Effector memory CD4-positive, alpha-beta T cell (primary cell): ENCODE measurements around the gene PCBP3.

Source experiments
- DNase-seq, 3 donors: peaks; one replicate each; pipeline ENCODE4 v3.0.0-alpha.2; 2020
- H3K27ac ChIP-seq: 2 replicates; pipeline ENCODE4 v1.7.0; 2013; ENCODE audit warnings: mild to moderate bottlenecking, low read length, moderate library complexity; ENCODE audit not compliant: insufficient read depth, poor library complexity, severe bottlenecking
- H3K27me3 ChIP-seq: replicated peaks from 2 replicates; pipeline ENCODE4 v1.7.0; 2013; ENCODE audit warnings: mild to moderate bottlenecking, low read length; ENCODE audit not compliant: insufficient read depth, control insufficient read depth, poor library complexity, severe bottlenecking
- H3K36me3 ChIP-seq: 2 replicates; pipeline ENCODE4 v1.7.0; 2013; ENCODE audit warnings: mild to moderate bottlenecking, low read length, moderate library complexity; ENCODE audit not compliant: control insufficient read depth, insufficient read depth
- H3K4me1 ChIP-seq: 2 replicates; pipeline ENCODE4 v1.7.0; 2013; ENCODE audit warnings: low read length, mild to moderate bottlenecking; ENCODE audit not compliant: control insufficient read depth, insufficient read depth, poor library complexity, severe bottlenecking
- H3K4me3 ChIP-seq: 2 replicates; pipeline ENCODE4 v1.7.0; 2013; ENCODE audit warnings: low read length, low read depth, mild to moderate bottlenecking; ENCODE audit not compliant: insufficient read depth, poor library complexity, severe bottlenecking
- H3K9me3 ChIP-seq: 2 replicates; pipeline ENCODE4 v1.7.0; 2013; ENCODE audit warnings: mild to moderate bottlenecking, low read length, moderate library complexity; ENCODE audit not compliant: control insufficient read depth

The PCBP3 gene

DNA sequence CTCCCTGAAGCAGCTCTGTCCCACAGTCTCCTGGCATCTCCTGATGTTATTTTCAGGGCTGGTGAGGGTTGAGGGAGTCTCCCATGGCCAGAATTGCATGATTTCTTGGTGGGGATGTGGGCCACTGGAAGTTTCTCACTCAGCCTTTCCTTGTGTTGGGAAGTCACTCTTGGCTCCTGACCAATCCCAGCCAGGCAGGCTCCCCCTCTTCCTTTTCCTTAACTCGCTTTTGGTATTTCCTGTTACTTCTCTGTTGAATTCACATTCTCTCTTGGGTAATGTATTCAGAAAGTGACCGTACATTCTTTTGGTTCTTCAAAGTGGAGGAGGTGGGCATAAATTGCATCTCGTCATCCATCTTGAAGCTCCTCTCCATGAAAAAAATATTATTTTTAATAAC is 135.7 kb downstream of the PCBP3 start:
- Histone ChIP-seq H3K27me3 (no peaks in the 10 kb centered on the region), H3K4me3 (no peak overlapping the region), H3K4me1 (no peaks in the 10 kb centered on the region), H3K36me3 (no peaks in the 10 kb centered on the region), H3K9me3 (no peaks in the 10 kb centered on the region), H3K27ac (no peak overlapping the region)
- no peak for DNase-seq

DNA sequence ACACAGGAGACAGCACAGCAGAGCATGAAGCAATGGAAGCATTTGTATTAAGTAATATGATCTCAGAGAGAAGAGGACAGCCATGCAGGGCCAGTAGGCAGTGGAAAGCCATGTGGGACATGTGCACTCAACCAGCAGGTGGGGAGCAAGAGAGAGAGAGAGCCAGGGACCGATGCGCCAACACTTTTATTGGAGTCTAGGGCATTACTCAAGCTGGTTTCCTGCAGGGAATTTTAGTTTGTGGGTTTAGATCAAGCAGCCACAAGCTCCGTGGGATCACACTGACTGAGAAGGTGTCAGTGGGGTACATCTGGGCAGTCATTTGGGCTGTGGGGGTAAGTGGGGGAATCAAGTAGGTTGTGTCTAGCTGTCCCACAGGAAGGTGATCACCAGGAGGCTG is 137.1 kb downstream of the PCBP3 start:
- H3K4me1 ChIP-seq, result no peaks in the 10 kb centered on the region
- H3K27ac ChIP-seq, result no peak overlapping the region
- H3K4me3 ChIP-seq, result no peak overlapping the region
- H3K27me3 ChIP-seq, result no peaks in the 10 kb centered on the region
- no peaks in the 10 kb centered on the region for H3K36me3 ChIP-seq
- DNase-seq, result no peak
- H3K9me3 ChIP-seq, result no peaks in the 10 kb centered on the region

DNA sequence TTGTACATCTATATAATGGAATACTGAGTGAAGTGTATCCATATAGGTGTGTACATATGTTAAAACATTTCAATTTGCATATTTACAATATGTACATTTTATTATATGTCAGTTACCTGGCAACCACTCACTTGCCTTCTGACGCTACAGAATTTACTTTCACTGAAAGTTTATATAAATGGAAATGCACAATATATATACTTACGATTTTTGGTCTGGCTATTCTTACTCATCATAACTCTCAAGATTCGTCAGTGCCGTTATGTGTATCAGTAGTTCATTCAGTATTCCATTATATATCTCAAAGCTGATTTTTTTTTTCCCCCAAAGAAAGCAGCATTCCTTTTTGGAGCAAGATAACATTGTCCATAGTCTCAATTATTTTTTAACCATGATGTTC is 138.2 kb downstream of the PCBP3 start:
- H3K4me3 ChIP-seq, result no peak overlapping the region
- DNase-seq, result no peak
- H3K9me3 ChIP-seq, result no peaks in the 10 kb centered on the region
- H3K27me3 ChIP-seq, result no peaks in the 10 kb centered on the region
- no peaks in the 10 kb centered on the region for H3K36me3 ChIP-seq
- H3K27ac ChIP-seq, result no peak overlapping the region
- H3K4me1 ChIP-seq, result no peaks in the 10 kb centered on the region

DNA sequence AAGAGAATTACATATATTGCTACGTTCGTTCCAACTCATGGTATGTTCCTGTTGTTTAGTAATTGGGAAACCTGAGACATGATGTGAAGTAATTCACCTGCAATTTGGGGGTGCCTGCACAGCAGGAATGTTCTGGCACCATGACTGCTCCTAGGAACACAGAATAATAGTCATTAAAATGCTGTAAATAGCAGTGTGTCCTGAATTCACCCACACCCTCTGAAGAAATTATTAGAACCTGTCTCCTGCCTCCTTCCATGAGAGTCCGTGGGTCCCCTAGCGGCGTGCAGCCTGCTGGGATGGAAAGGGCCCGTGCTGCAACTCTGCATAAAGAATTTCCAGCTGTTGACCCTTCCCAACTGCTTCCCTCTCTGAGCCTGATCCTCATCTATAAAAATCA is 143.1 kb downstream of the PCBP3 start:
- H3K9me3 ChIP-seq, result no peaks in the 10 kb centered on the region
- no peak overlapping the region for H3K4me3 ChIP-seq
- DNase-seq, result no peak
- no peaks in the 10 kb centered on the region for H3K4me1 ChIP-seq
- no peak overlapping the region for H3K27ac ChIP-seq
- H3K27me3 ChIP-seq, result no peaks in the 10 kb centered on the region
- H3K36me3 ChIP-seq, result no peaks in the 10 kb centered on the region

DNA sequence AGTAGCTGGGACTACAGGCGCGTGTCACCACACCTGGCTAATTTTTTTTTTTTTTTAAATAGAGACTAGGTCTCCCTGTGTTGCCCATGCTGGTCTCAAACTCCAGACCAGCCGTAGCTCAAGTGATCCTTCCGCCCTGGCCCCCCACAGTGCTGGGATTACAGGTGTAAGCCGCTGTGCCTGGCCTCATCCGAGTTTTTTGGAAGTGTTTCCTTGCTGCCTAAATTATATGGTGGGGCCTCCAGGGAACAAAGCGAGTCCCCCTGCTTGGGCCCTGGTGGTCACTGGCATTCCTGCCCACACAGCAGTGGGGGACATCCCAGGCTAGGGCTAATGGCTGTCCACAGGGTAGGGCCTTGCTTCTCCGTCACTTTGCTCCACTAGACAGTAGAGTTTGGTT is 143.8 kb downstream of the PCBP3 start:
- Histone ChIP-seq H3K9me3 (no peaks in the 10 kb centered on the region), H3K27ac (no peak overlapping the region), H3K4me1 (no peaks in the 10 kb centered on the region), H3K4me3 (no peak overlapping the region), H3K27me3 (no peaks in the 10 kb centered on the region), H3K36me3 (no peaks in the 10 kb centered on the region)
- DNase-seq, result no peak

DNA sequence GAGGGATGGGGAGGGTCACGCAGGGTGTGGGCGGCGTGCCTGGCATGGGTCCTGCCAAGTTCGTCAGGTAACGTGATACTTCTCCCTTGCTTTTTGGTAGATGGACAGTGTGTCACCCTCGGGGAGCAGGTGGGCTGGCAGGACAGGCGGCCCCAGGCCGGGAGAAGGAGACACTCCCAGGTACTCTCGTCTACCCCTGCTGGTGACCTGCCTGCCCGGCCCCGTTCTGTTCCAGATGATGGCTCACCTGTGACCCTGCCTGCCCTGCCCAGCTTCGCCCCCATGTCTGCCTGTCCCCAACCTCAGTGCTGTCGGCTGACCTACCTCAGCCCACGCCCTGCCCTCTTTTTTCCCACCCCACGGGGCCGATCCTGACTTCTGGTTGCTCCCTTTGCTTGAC is 144.7 kb downstream of the PCBP3 start:
- no peaks in the 10 kb centered on the region for H3K4me1 ChIP-seq

DNA sequence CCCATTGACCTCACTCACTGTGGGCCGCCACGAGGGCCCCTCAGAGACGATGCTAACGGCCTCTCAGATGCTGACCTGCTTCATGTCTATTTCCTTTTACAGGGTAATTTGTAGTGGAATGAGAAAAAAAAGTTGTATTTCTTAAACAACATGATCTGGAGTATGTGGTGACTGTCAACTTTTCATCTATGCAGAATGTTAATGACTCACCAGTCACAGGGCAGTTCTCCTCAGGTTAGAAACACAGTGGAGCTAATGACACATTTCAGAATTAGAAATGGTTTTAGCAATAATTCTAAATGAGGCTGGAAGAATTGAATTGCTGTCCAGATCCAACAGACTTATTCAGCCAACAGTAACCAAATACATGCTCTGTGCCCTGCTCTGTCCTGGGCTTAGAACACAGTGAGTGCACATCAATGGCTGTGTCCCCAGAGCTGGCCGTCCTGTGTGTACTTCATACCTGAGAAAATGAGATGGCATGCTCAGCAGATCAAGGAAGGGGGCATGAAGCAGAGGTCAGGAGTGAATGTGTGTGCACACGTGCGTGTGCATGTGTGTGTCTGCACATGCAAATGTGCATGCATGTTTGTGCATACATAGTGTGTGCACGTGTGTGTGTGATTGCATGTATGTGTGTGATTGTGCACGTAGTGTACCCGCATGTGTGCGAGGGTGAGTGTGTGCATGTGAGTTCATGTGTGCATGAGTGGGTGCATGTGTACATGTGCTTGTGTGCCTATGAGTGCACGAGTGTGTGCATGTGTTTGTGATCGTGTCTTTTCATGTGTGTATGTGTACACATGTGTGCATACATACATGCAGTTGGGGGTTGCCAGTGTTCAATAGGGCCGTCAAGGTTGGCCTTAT is 145.3 kb downstream of the PCBP3 start:
- H3K4me3 ChIP-seq, result no peak overlapping the region
- no peak overlapping the region for H3K27ac ChIP-seq
- H3K9me3 ChIP-seq, result no peaks in the 10 kb centered on the region
- H3K4me1 ChIP-seq, result no peaks in the 10 kb centered on the region
- no peaks in the 10 kb centered on the region for H3K36me3 ChIP-seq
- H3K27me3 ChIP-seq, result no peaks in the 10 kb centered on the region
- DNase-seq, result no peak

More for the DNA sequence above, 144.7 kb downstream of the PCBP3 start:
- Histone ChIP-seq H3K36me3 (no peaks in the 10 kb centered on the region), H3K9me3 (no peaks in the 10 kb centered on the region), H3K4me3 (no peak overlapping the region), H3K27ac (no peak overlapping the region), H3K27me3 (no peaks in the 10 kb centered on the region)
- DNase-seq, result no peak

DNA sequence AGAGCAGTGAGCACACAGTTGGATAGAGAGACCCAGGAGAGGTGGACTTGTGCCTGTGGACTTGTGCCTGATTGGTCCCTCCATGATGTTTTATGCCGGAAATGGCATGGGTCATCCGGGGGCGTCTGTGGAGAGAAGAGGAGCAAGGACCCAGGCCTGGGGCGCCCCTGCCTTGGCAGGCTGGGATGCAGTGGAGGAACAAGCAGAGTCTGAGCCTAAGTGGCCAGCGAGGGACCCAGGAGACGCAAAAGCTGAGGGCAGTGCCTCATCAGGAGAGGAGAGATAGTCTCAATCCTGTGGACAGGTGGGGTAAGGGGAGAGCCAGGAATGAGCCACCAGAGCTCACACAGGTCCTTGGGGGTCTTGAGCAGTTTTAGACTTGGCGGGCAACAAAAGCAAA is 146.9 kb downstream of the PCBP3 start:
- H3K27me3 ChIP-seq, result no peaks in the 10 kb centered on the region
- no peaks in the 10 kb centered on the region for H3K9me3 ChIP-seq
- no peak overlapping the region for H3K4me3 ChIP-seq
- no peak overlapping the region for H3K27ac ChIP-seq
- DNase-seq, result no peak
- H3K36me3 ChIP-seq, result no peaks in the 10 kb centered on the region
- H3K4me1 ChIP-seq, result no peaks in the 10 kb centered on the region

DNA sequence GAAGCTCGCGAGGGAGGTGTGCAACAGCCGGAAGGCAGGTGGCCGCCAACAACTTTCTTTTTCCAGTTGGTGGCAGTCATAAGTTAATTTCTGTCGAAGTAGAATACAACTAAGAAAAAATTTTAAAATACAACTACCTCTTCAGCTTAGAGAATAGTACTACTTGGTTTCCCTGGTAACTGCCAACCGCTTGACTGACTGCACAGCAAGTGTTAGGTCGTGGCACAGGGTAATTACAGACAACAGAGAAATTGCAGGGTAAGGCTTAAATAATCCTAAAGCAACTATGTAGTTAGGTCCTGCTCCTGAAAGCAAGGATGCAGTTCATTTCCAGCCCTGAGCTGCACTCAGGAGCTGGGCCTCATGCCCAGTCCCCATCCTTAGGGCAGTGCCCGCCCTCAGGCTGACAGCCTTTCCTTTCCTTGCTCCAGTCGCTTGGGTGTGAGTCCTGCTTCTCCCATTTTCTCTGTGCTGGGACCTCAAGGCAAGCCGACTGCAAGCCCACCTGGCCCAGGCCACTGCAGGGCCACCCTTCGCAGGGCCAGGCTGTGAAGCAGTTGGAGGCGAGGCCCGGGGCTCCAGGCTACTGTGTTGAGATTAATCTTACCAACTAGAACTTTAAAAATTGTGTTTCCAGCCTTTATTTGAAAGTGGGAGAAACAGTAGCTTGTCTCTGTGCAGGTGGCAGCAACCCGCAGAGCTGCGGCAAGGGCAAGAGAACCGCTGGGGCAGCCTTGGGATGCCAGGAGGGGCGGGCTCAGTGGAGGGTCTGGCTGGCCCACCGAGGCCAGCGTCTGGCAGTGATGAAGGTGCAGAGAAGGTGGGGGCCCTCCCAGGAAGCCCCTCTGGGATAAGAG is 148.3 kb downstream of the PCBP3 start:
- H3K36me3 ChIP-seq, result no peaks in the 10 kb centered on the region
- H3K4me1 ChIP-seq, result no peaks in the 10 kb centered on the region
- H3K9me3 ChIP-seq, result no peaks in the 10 kb centered on the region
- no peaks in the 10 kb centered on the region for H3K27me3 ChIP-seq
- no peak overlapping the region for H3K27ac ChIP-seq
- H3K4me3 ChIP-seq, result no peak overlapping the region
- DNase-seq, result no peak
